OCI-LY1 (cell line): Measurements from ENCODE around the gene HAPLN1.

ENCODE experiments used
- H2AFZ ChIP-seq: fragments of 200-600 bp; sonication (generic), shearing (Covaris generic); 2 replicates; pipeline ENCODE4 v1.6.0; 2014; ENCODE audit warnings: antibody characterized with exemption, mild to moderate bottlenecking, low read length
- H3F3A ChIP-seq: fragments of 200-600 bp; sonication (generic), shearing (Covaris generic); 2 replicates; pipeline ENCODE4 v1.6.0; 2014; ENCODE audit warnings: mild to moderate bottlenecking, antibody characterized with exemption, low read length, moderate library complexity; ENCODE audit not compliant: insufficient read depth
- H3K27ac ChIP-seq: fragments of 200-600 bp; sonication (generic); 2 replicates; pipeline ENCODE4 v1.5.1; 2014; ENCODE audit warnings: low read length, mixed run types, mild to moderate bottlenecking, low read depth; ENCODE audit not compliant: poor library complexity, severe bottlenecking
- H3K27me3 ChIP-seq: fragments of 200-600 bp; sonication (generic); 2 replicates; pipeline ENCODE4 v1.6.0; 2014; ENCODE audit warnings: antibody characterized with exemption, mild to moderate bottlenecking, low read length, moderate library complexity; ENCODE audit not compliant: insufficient read depth
- H3K36me3 ChIP-seq: fragments of 200-600 bp; sonication (generic); 2 replicates; pipeline ENCODE4 v1.6.1; 2014; ENCODE audit warnings: mild to moderate bottlenecking, antibody characterized with exemption, low read length, moderate library complexity, mixed read lengths; ENCODE audit not compliant: insufficient read depth
- H3K4me1 ChIP-seq: fragments of 200-600 bp; sonication (generic); 2 replicates; pipeline ENCODE4 v1.5.1; 2014; ENCODE audit warnings: mild to moderate bottlenecking, low read length, moderate library complexity; ENCODE audit not compliant: insufficient read depth, severe bottlenecking
- H3K4me2 ChIP-seq: fragments of 200-600 bp; sonication (generic), shearing (Covaris generic); 2 replicates; pipeline ENCODE4 v1.6.1; 2014; ENCODE audit warnings: low read length
- H3K4me3 ChIP-seq: fragments of 200-600 bp; sonication (generic); 2 replicates; pipeline ENCODE4 v1.5.1; 2014; ENCODE audit warnings: low read length, low read depth, mild to moderate bottlenecking, mixed read lengths; ENCODE audit not compliant: poor library complexity, severe bottlenecking
- H3K79me2 ChIP-seq: fragments of 200-600 bp; shearing (Covaris generic); 2 replicates; pipeline ENCODE4 v1.6.1; 2016; ENCODE audit warnings: mixed run types, low read length, mixed read lengths; ENCODE audit not compliant: insufficient read depth
- H3K9ac ChIP-seq: fragments of 200-600 bp; sonication (generic), shearing (Covaris generic); 2 replicates; pipeline ENCODE4 v1.6.1; 2014; ENCODE audit warnings: mild to moderate bottlenecking, low read length, mixed read lengths
- H3K9me2 ChIP-seq: fragments of 200-600 bp; sonication (generic), shearing (Covaris generic); 2 replicates; pipeline ENCODE4 v1.6.1; 2014; ENCODE audit warnings: low read depth, mild to moderate bottlenecking, low read length, mixed read lengths
- H3K9me3 ChIP-seq: fragments of 200-600 bp; shearing (Covaris generic); 2 replicates; pipeline ENCODE4 v1.6.1; 2014; ENCODE audit warnings: low read length, mixed read lengths
- H4K20me1 ChIP-seq: fragments of 200-600 bp; sonication (generic), shearing (Covaris generic); 2 replicates; pipeline ENCODE4 v1.6.0; 2016; ENCODE audit warnings: mild to moderate bottlenecking, low read length; ENCODE audit not compliant: insufficient read depth
- CTCF ChIP-seq: fragments of 200-600 bp; sonication (generic), shearing (Covaris generic); IDR thresholded peaks from 2 replicates; pipeline ENCODE4 v1.5.1; 2017; ENCODE audit warnings: mild to moderate bottlenecking, antibody characterized with exemption, low read length, moderate library complexity, mixed read lengths
- EZH2 ChIP-seq: fragments of 200-600 bp; sonication (generic), shearing (Covaris generic); IDR thresholded peaks from 2 replicates; pipeline ENCODE4 v1.8.0; 2017; ENCODE audit warnings: borderline replicate concordance, mixed run types, mild to moderate bottlenecking, antibody characterized with exemption, low read length, moderate library complexity, mixed read lengths

Gene HAPLN1

GRCh38 chr5:83590966-83591365 lies 129.7 kb downstream of the HAPLN1 start:
- no peak overlapping the region for H2AFZ ChIP-seq

GRCh38 chr5:83589786-83590185 lies 130.9 kb downstream of the HAPLN1 start:
- Histone ChIP-seq H3K4me3 (no peak overlapping the region), H3K79me2 (no peaks in the 10 kb centered on the region), H3K27me3 (no peaks in the 10 kb centered on the region), H3K9ac (no peak overlapping the region), H3K4me1 (no peaks in the 10 kb centered on the region), H3K9me2 (no peaks in the 10 kb centered on the region), H2AFZ (no peak overlapping the region), H3K9me3 (no peaks in the 10 kb centered on the region), H3K4me2 (no peak overlapping the region), H4K20me1 (no peaks in the 10 kb centered on the region), H3K27ac (no peak overlapping the region), H3F3A (no peaks in the 10 kb centered on the region), H3K36me3 (no peaks in the 10 kb centered on the region)
- no peak for TF ChIP-seq CTCF
- no peak for TF ChIP-seq EZH2

More at GRCh38 chr5:83590966-83591365, 129.7 kb downstream of the HAPLN1 start:
- H3K79me2 ChIP-seq, result no peaks in the 10 kb centered on the region
- H3K9me2 ChIP-seq, result no peaks in the 10 kb centered on the region
- no peak overlapping the region for H3K9ac ChIP-seq
- no peaks in the 10 kb centered on the region for H3K27me3 ChIP-seq
- no peaks in the 10 kb centered on the region for H4K20me1 ChIP-seq
- H3K4me1 ChIP-seq, result no peaks in the 10 kb centered on the region
- no peak overlapping the region for H3K4me3 ChIP-seq
- H3K4me2 ChIP-seq, result no peak overlapping the region
- H3K36me3 ChIP-seq, result no peaks in the 10 kb centered on the region
- H3F3A ChIP-seq, result no peaks in the 10 kb centered on the region
- no peak overlapping the region for H3K27ac ChIP-seq
- H3K9me3 ChIP-seq, result no peaks in the 10 kb centered on the region
- TF ChIP-seq EZH2 (no peak), CTCF (no peak)
